Activated T-helper 1 cell treated with anti-CD3 and anti-CD28 coated beads, Interleukin-2, amount 50 U/mL, for 16 hours (primary cell): ENCODE results near the gene IGSF3.
"Not testable (repeated sequence)": the region's sequence is repeated elsewhere in the genome, so short reads cannot be mapped to it uniquely, and the experiment has no call there.

Source experiments
- DNase-seq, 2 donors: peaks; one replicate each; pipeline ENCODE4 v3.0.0-alpha.2; 2020; ENCODE audit warnings: low read depth in 1 of 2, low spot score in 1 of 2

The IGSF3 gene

GRCh38 chr1:116603646-116604045 lies 63.9 kb downstream of the IGSF3 start:
- not testable (repeated sequence) for DNase-seq

GRCh38 chr1:116599369-116599768 lies 68.2 kb downstream of the IGSF3 start:
- not testable (repeated sequence) for DNase-seq

- DNase-seq, result not testable (repeated sequence)
Observed at GRCh38 chr1:116598420-116599036, 69.0 kb downstream of the IGSF3 start.

GRCh38 chr1:116597388-116597787 lies 70.1 kb downstream of the IGSF3 start:
- not testable (repeated sequence) for DNase-seq

GRCh38 chr1:116596742-116597307 lies 70.7 kb downstream of the IGSF3 start:
- DNase-seq, result not testable (repeated sequence)

GRCh38 chr1:116595946-116596741 lies 71.4 kb downstream of the IGSF3 start:
- not testable (repeated sequence) for DNase-seq

GRCh38 chr1:116595065-116595840 lies 72.3 kb downstream of the IGSF3 start:
- DNase-seq, result not testable (repeated sequence)

- DNase-seq, result not testable (repeated sequence)
Observed at GRCh38 chr1:116593977-116594376, 73.6 kb downstream of the IGSF3 start.

GRCh38 chr1:116593401-116593800 lies 74.1 kb downstream of the IGSF3 start:
- DNase-seq, result not testable (repeated sequence)

- DNase-seq, result not testable (repeated sequence)
Observed at GRCh38 chr1:116591951-116592605, 75.5 kb downstream of the IGSF3 start.

- DNase-seq, result not testable (repeated sequence)
Observed at GRCh38 chr1:116591006-116591950, 76.3 kb downstream of the IGSF3 start.

- not testable (repeated sequence) for DNase-seq
Observed at GRCh38 chr1:116590359-116591005, 77.1 kb downstream of the IGSF3 start.

GRCh38 chr1:116589101-116589735 lies 78.3 kb downstream of the IGSF3 start:
- DNase-seq, result not testable (repeated sequence)

- DNase-seq, result no peak
Observed at GRCh38 chr1:116587501-116588227, 79.9 kb downstream of the IGSF3 start.

GRCh38 chr1:116586741-116587143 lies 80.8 kb downstream of the IGSF3 start:
- no peak for DNase-seq

GRCh38 chr1:116585886-116586285 lies 81.6 kb downstream of the IGSF3 start:
- DNase-seq, result no peak

- DNase-seq, result no peak
Observed at GRCh38 chr1:116581323-116581885, 86.1 kb downstream of the IGSF3 start.
